Measurements from ENCODE around the gene C17orf67. TPM values are rescaled to one million over a fixed set of nuclear protein-coding genes. Genes with fewer than 3 reads are reported as not detected.

Gene C17orf67
- total and polyA plus RNA-seq, 2 of the 13 experiments (the other 11 are each of a cell fraction or from before 2014, with no cell fraction given), result 0.41 to 0.86 TPM

GRCh38 chr17:56771563-56771962 lies 62.2 kb downstream of the C17orf67 start (continued):
- TF ChIP-seq DBP (CRISPR knock-in tag; IDR thresholded peaks at IDR 0.05; ENCODE audit: not compliant biosample characterization) (no peak), ZNF12 (CRISPR knock-in tag; IDR thresholded peaks at IDR 0.05) (peak; percentile 98), ZKSCAN5 (CRISPR knock-in tag; IDR thresholded peaks at IDR 0.05) (no peak)

- DNase-seq (ENCODE audit: low spot score), result no peak
- ChIA-PET CTCF (ENCODE audit: low intra/inter-chr PET ratio, low total read pairs) (no interaction called here), POLR2A (no interaction called here)
- H3K36me3 ChIP-seq (replicated peaks in 1 of 2; ENCODE audit: control insufficient read depth in 1 of 2, insufficient read depth in 2 of 2, low read length in 2 of 2), result no peaks in the 10 kb centered on the region
- no peaks in the 10 kb centered on the region for H3K9me3 ChIP-seq (ENCODE audit: low read length)
- no peak overlapping the region for H3K4me3 ChIP-seq (replicated peaks in 1 of 3; ENCODE audit: insufficient read depth in 1 of 3, low read depth in 2 of 3, low read length in 3 of 3)
- intact Hi-C loops (cut with micrococcal nuclease; ENCODE audit: unreplicated experiment), result no loop called here
- no peak overlapping the region for H3K27ac ChIP-seq (ENCODE audit: extremely low read length, insufficient read depth, low read length)
- no peaks in the 10 kb centered on the region for H3K79me2 ChIP-seq (ENCODE audit: insufficient read depth, low read length)
- BruUV-seq (replicated peaks), result no TSS peak
- H3K4me1 ChIP-seq (ENCODE audit: insufficient read depth, low read length), result peaks cover 27% of the 10 kb centered on the region
- in situ Hi-C loops (cut with HindIII; ENCODE audit: extremely low pct_ligation_motif_present, low pct_unique_long_range_greater_than_20kb), result no loop called here
- no peak for FAIRE-seq
- H4K20me1 ChIP-seq (ENCODE audit: insufficient read depth, low read length), result no peaks in the 10 kb centered on the region
- ATAC-seq, result no peak
- H3K4me2 ChIP-seq (ENCODE audit: low read depth, low read length), result no peak overlapping the region
- no peak overlapping the region for H2AFZ ChIP-seq (ENCODE audit: low read length)
- H3K9ac ChIP-seq (ENCODE audit: insufficient read depth, low read depth, low read length), result no peak overlapping the region
- peaks cover 2 to 36% of the 10 kb centered on the region in 2 experiments; a peak in 3 of 5 replicates for H3K27me3 ChIP-seq (ENCODE audit: control insufficient read depth in 1 of 2, insufficient read depth in 2 of 2, low read length in 2 of 2)
- TF ChIP-seq ZNF253 (CRISPR knock-in tag; IDR thresholded peaks at IDR 0.05; ENCODE audit: borderline replicate concordance) (no peak), FOXA1 (IDR thresholded peaks at IDR 0.05) (peak; percentile 47), FOXA1 (CRISPR knock-in tag; IDR thresholded peaks at IDR 0.05) (no peak), HNF1B (CRISPR knock-in tag; IDR thresholded peaks at IDR 0.05) (no peak), TFE3 (CRISPR knock-in tag; IDR thresholded peaks at IDR 0.05) (no peak), NAIF1 (CRISPR knock-in tag; IDR thresholded peaks at IDR 0.05; ENCODE audit: borderline replicate concordance) (no peak), ZNF792 (CRISPR knock-in tag; IDR thresholded peaks at IDR 0.05) (no peak), ZNF138 (CRISPR knock-in tag; IDR thresholded peaks at IDR 0.05; ENCODE audit: low read depth) (no peak), ZSCAN29 (CRISPR knock-in tag; conservative IDR thresholded peaks at IDR 0.05) (no peak), XBP1 (CRISPR knock-in tag; IDR thresholded peaks at IDR 0.05) (no peak), GMEB1 (CRISPR knock-in tag; IDR thresholded peaks at IDR 0.05; ENCODE audit: borderline replicate concordance) (no peak), ZHX1 (CRISPR knock-in tag; IDR thresholded peaks at IDR 0.05; ENCODE audit: low read depth) (no peak)
Measured at GRCh38 chr17:56770427-56770826, 63.3 kb downstream of the C17orf67 start.
